Bronchial epithelial cell (primary cell): Measurements from ENCODE around the gene ULK4. TPM values are rescaled to one million over a fixed set of nuclear protein-coding genes. Genes with fewer than 3 reads are reported as not detected.

Experiments used
- DNase-seq: peaks from one replicate; pipeline ENCODE4 v3.0.0-alpha.2; 2010; ENCODE audit warnings: low read depth
- FAIRE-seq: peaks from 2 replicates; lab custom pipeline; 2011; peaks lifted over from hg19 to GRCh38; lab: Jason Lieb, UNC
- H3K27me3 ChIP-seq: 2 replicates; pipeline ENCODE4 v1.5.1; 2011; ENCODE audit warnings: low read length; ENCODE audit not compliant: control insufficient read depth, insufficient read depth
- H3K36me3 ChIP-seq: 2 replicates; pipeline ENCODE4 v1.5.1; 2011; ENCODE audit warnings: low read length; ENCODE audit not compliant: control insufficient read depth, insufficient read depth
- H3K4me3 ChIP-seq: 2 replicates; pipeline ENCODE4 v1.5.1; 2011; ENCODE audit warnings: mild to moderate bottlenecking, low read depth, low read length, control low read depth
- total RNA-seq: library from RNA; depleted of rRNA; stranded (reverse); fragments of >200 nt; gene quantifications from 2 replicates; pipeline ENCODE4 v1.2.1, GENCODE V29; 2014
- TF ChIP-seq, protein P1 (sequence below): IDR thresholded peaks from 2 replicates; pipeline ENCODE4 v1.5.1; 2011; ENCODE audit warnings: mild to moderate bottlenecking, moderate library complexity, low read length, control low read depth, inconsistent platforms; ENCODE audit not compliant: insufficient read depth, severe bottlenecking

Gene ULK4
- total RNA-seq, 1 donor from 2014 or later, result 3.9 TPM

DNA sequence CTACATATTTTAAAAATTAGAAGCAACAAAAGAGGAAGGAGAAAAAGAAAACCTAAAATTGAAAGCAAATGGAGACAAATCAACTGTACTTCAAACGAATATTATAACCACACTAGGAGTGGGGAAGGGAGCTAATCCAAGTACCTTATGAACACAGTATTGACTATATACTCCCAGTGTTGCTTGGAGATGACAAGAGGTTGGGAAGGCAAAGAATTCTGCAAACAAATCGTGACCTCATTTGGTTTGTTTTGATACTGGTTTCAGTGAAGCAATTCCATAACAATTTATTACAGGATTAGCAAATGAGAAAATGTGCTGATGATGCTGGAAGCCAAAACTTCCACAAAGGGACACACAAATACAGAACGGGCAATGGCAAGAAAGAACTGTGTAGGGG lies 268.1 kb downstream of the ULK4 start:
- Histone ChIP-seq H3K27me3 (no peaks in the 10 kb centered on the region), H3K36me3 (no peaks in the 10 kb centered on the region), H3K4me3 (no peak overlapping the region)
- TF ChIP-seq, protein P1, sequence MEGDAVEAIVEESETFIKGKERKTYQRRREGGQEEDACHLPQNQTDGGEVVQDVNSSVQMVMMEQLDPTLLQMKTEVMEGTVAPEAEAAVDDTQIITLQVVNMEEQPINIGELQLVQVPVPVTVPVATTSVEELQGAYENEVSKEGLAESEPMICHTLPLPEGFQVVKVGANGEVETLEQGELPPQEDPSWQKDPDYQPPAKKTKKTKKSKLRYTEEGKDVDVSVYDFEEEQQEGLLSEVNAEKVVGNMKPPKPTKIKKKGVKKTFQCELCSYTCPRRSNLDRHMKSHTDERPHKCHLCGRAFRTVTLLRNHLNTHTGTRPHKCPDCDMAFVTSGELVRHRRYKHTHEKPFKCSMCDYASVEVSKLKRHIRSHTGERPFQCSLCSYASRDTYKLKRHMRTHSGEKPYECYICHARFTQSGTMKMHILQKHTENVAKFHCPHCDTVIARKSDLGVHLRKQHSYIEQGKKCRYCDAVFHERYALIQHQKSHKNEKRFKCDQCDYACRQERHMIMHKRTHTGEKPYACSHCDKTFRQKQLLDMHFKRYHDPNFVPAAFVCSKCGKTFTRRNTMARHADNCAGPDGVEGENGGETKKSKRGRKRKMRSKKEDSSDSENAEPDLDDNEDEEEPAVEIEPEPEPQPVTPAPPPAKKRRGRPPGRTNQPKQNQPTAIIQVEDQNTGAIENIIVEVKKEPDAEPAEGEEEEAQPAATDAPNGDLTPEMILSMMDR, result no peak
- DNase-seq, result no peak
- no peak for FAIRE-seq

DNA sequence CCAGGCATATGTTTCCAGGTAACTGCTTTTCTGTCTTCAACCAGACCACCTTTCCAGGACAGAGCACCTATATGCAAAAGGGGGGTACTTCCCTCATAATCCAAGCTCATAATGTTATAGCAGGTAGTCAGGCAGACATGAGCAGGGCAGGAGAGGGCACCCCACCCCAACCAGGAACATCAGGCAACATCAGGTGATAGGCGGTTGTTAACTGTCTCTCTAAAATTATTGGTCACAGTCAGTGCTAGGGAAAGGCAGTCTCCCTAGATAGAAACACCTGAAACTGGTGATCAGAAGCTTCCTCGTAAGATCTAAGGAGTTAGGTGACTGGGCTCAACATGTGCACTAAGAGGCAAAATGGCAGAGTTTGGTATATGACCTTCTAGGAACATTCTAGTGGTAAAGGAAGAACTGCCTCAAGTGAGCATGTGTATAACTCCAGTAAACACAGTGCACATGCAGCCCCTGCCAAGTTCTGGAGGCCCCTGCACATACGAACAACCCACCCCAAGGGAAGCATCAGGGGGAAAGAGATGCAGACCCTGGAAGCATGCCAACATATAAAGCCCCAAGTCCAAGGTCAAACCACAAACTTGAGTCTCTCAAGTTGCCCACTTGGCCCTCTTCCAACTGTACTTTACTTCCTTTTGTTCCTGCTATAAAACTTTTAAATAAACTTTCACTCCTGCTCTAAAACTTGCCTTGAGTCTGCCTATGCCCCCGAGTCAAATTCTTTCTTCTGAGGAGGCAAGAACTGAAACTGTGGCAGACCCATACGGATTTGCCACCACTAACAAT lies 270.9 kb downstream of the ULK4 start:
- DNase-seq (no peak), FAIRE-seq (no peak)
- TF ChIP-seq, protein P1, result no peak
- Histone ChIP-seq H3K36me3 (no peaks in the 10 kb centered on the region), H3K27me3 (no peaks in the 10 kb centered on the region), H3K4me3 (no peak overlapping the region)

DNA sequence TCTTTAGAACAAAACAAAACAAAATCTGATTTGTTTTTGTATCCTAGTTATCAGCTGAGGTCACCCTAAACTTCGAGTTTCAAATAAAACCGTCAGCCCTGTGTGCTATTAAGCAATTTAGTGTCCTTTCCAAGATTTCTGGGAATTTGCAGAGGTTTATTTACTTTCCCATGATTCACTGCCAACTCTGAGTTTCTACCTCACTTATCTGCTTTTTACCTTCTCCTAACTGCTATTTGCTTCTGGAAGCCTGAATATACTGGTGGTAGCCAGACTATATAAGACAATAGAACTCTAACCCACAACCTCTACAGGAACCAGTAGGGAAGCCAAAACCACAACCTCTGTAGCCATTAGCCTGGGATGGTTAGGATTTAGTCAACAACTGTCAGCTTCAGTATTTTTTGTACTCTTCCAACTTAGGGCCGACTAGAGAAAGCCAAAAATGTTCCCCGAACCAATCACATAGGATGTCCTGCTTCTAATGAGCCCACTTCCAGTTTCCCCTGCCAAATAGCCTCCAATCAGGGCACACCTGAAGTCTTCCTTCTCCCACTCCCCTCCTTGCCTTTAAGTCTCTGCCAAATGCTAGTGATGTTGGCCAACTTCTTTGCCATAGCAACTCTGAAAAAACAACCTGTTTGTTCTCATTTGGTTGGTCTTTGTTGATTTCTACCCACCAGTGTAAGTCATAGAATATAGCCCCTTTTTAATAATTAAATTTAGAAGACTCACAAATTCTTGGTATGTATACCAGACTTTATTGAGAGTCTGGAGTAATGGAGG lies 273.1 kb downstream of the ULK4 start:
- FAIRE-seq (no peak), DNase-seq (peak; percentile 47)
- no peaks in the 10 kb centered on the region for H3K27me3 ChIP-seq
- H3K4me3 ChIP-seq, result no peak overlapping the region
- TF ChIP-seq, protein P1, result no peak
- H3K36me3 ChIP-seq, result no peaks in the 10 kb centered on the region

DNA sequence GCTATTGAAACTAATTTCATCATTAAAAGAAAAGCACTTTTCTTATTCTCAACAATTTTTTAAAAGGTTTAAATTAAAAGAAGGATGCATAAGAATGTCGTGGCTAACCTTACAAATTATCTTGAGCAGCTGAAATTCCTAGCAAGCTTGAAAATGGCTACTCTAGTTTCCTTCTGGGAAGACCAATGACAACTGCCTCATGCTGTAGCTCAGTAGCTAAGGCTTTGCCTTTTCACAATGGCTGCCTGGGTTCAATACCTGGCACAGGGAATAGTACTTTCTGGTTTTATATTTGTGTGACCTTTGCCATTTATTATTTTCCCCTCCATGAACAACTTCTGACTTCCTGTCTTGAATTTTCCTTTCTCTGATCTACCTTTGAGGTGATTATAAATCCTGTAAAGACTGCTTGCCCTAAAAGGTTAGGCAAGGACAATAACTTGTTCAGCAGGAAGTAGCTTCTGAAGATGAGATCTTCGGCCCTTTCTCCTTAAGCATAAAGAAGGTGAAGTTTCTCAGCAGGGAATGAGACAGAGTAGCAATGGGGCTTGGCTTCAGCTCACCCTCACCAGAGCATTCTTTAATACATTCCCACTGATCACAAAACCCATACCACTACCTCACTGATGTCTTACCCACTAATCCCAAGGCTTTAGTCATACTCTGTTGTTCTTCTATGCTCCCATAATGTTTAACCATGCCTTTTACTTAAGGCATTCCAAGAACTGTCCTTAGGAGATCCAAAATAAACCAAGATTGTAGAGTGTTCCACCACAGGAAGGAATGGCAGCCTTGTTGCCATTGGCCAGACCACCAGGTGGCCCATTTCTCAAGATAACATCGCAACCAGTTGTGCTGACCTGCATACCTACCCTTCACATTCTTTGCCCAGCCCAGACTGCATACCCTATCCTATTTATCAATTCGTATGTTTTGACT lies 276.8 kb downstream of the ULK4 start:
- TF ChIP-seq, protein P1, result no peak
- DNase-seq, result no peak
- no peaks in the 10 kb centered on the region for H3K36me3 ChIP-seq
- H3K4me3 ChIP-seq, result no peak overlapping the region
- no peaks in the 10 kb centered on the region for H3K27me3 ChIP-seq
- FAIRE-seq, result no peak

DNA sequence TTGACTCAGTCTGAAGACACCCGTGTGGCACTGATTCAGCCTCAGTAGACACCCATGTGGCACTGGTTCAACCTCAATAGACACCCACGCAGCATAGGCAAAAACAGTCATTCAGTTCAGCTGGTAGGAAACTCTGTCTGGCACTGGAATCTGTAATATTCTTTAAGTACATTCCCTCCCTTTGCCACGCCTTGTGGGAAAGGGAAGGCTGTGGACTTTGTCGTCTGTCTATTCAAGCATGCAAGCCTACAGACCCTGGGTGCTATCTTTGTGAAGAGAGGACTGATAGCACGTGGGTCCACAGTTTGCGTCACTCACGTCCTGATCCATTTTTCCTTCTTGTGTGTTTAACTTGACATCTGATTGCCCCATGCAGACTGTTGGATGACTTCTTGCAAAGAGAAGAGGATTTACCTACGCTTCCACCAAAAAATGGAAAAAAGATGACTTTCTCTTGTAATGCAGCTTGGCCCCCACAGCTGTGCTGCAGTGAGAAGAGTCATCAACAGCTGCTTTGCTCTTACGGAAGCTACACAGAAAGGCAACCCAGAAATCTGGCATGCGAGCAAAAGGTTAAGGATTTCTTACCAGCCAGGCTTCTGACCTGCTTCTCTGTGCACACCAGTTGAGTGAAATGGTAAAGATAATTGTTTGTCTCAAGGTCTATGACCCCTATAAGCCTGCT lies 278.1 kb downstream of the ULK4 start:
- FAIRE-seq, result no peak
- Histone ChIP-seq H3K36me3 (no peaks in the 10 kb centered on the region), H3K27me3 (no peaks in the 10 kb centered on the region), H3K4me3 (no peak overlapping the region)
- TF ChIP-seq, protein P1, result no peak
- DNase-seq, result peak; percentile 60
